Neuronal stem cell (in vitro differentiated cells): ENCODE results near the gene LGR6. TPM values are rescaled to one million over a fixed set of nuclear protein-coding genes. Genes with fewer than 3 reads are reported as not detected.
A peak's percentile ranks its signal among the peaks of the same experiment; 100 is the strongest.

Experiments used
- DNase-seq: peaks from one replicate; pipeline ENCODE4 v3.0.0-alpha.2; 2013; ENCODE audit warnings: low spot score
- H2AFZ ChIP-seq: one replicate; pipeline ENCODE4 v1.6.1; 2013; ENCODE audit warnings: mild to moderate bottlenecking, low read length, inconsistent platforms
- H2AK5ac ChIP-seq: 2 replicates; pipeline ENCODE4 v1.6.1; 2013; ENCODE audit warnings: low read depth, mild to moderate bottlenecking, inconsistent platforms, low read length, moderate library complexity, mixed read lengths
- H2BK120ac ChIP-seq: 2 replicates; pipeline ENCODE4 v1.6.1; 2013; ENCODE audit warnings: low read depth, mild to moderate bottlenecking, inconsistent platforms, low read length, moderate library complexity, mixed read lengths
- H2BK12ac ChIP-seq: one replicate; pipeline ENCODE4 v1.6.1; 2013; ENCODE audit warnings: low read length, inconsistent platforms
- H2BK15ac ChIP-seq: 2 replicates; pipeline ENCODE4 v1.6.1; 2013; ENCODE audit warnings: mild to moderate bottlenecking, low read length, inconsistent platforms, mixed read lengths
- H2BK5ac ChIP-seq: one replicate; pipeline ENCODE4 v1.6.1; 2013; ENCODE audit warnings: inconsistent platforms, mild to moderate bottlenecking, low read length, moderate library complexity
- H3K14ac ChIP-seq: one replicate; pipeline ENCODE4 v1.6.1; 2013; ENCODE audit warnings: low read length, inconsistent platforms
- H3K18ac ChIP-seq: 2 replicates; pipeline ENCODE4 v1.6.1; 2013; ENCODE audit warnings: low read length, inconsistent platforms
- H3K23ac ChIP-seq: 2 replicates; pipeline ENCODE4 v1.6.1; 2013; ENCODE audit warnings: low read depth, mild to moderate bottlenecking, mixed read lengths, low read length, inconsistent platforms; ENCODE audit not compliant: poor library complexity
- H3K27ac ChIP-seq: replicated peaks from 3 replicates; pipeline ENCODE4 v1.5.1; 2013; ENCODE audit warnings: low read length, inconsistent platforms
- H3K27me3 ChIP-seq, 3 experiments: 2 replicates each; pipeline ENCODE4 v1.6.1; 2013; ENCODE audit warnings: low read length in 3 of 3, mild to moderate bottlenecking in 2 of 3, inconsistent platforms in 1 of 3, low read depth in 1 of 3, mixed read lengths in 1 of 3, moderate library complexity in 1 of 3; ENCODE audit not compliant: control insufficient read depth in 3 of 3, insufficient read depth in 3 of 3
- H3K36me3 ChIP-seq, 2 donors: replicated peaks in 1 of 2; 2 replicates each; pipeline ENCODE4 v1.6.1; 2013; ENCODE audit warnings: low read length in 2 of 2; ENCODE audit not compliant: control insufficient read depth in 2 of 2, insufficient read depth in 2 of 2
- H3K4ac ChIP-seq: 2 replicates; pipeline ENCODE4 v1.6.1; 2013; ENCODE audit warnings: inconsistent platforms, mild to moderate bottlenecking, low read length, moderate library complexity
- H3K4me1 ChIP-seq, 2 donors: 1 replicate in 1 of 2; 2 replicates in 1 of 2; pipeline ENCODE4 v1.6.1; 2013; ENCODE audit warnings: low read length in 2 of 2, low read depth in 1 of 2; ENCODE audit not compliant: control insufficient read depth in 2 of 2, insufficient read depth in 1 of 2
- H3K4me2 ChIP-seq: one replicate; pipeline ENCODE4 v1.6.1; 2013; ENCODE audit warnings: mild to moderate bottlenecking, low read length, inconsistent platforms; ENCODE audit not compliant: insufficient read depth, poor library complexity, severe bottlenecking
- H3K4me3 ChIP-seq, 2 donors: 2 replicates each; pipeline ENCODE4 v1.5.1; 2013; ENCODE audit warnings: low read length in 2 of 2, mild to moderate bottlenecking in 2 of 2, inconsistent platforms in 1 of 2, moderate library complexity in 1 of 2
- H3K79me1 ChIP-seq: one replicate; pipeline ENCODE4 v1.6.1; 2013; ENCODE audit warnings: low read depth, mild to moderate bottlenecking, inconsistent platforms, low read length, moderate library complexity
- H3K9ac ChIP-seq: one replicate; pipeline ENCODE4 v1.6.1; 2013; ENCODE audit warnings: mild to moderate bottlenecking, low read depth, low read length, inconsistent platforms; ENCODE audit not compliant: poor library complexity
- H3K9me3 ChIP-seq, 2 donors: replicated peaks in 1 of 2; 2 replicates each; pipeline versions ENCODE3 to v1.6.1; 2013; ENCODE audit warnings: low read length in 2 of 2, mild to moderate bottlenecking in 2 of 2, inconsistent platforms in 1 of 2, low read depth in 1 of 2, mixed read lengths in 1 of 2, moderate library complexity in 1 of 2; ENCODE audit not compliant: control insufficient read depth in 2 of 2, insufficient read depth in 1 of 2
- H4K8ac ChIP-seq: one replicate; pipeline ENCODE4 v1.6.1; 2013; ENCODE audit warnings: low read depth, mild to moderate bottlenecking, inconsistent platforms, low read length, moderate library complexity
- H4K91ac ChIP-seq: one replicate; pipeline ENCODE4 v1.6.1; 2013; ENCODE audit warnings: low read length, low read depth, mild to moderate bottlenecking, inconsistent platforms; ENCODE audit not compliant: poor library complexity
- WGBS, 2 donors: extraction: QIAGEN DNeasy Blood & Tissue Kit; methylation state at CpG; one replicate each; pipeline ENCODE4 v1.1.7; 2013; ENCODE audit warnings: missing lambda C conversion rate in 2 of 2, mixed read lengths in 1 of 2; ENCODE audit not compliant: insufficient read length in 2 of 2, insufficient replicate concordance in 1 of 2; ENCODE audit errors: extremely low coverage in 2 of 2; 5-methylcytosine and 5-hydroxymethylcytosine counted together
- polyA plus RNA-seq, 2 experiments: library from polyadenylated mRNA; stranded (reverse); fragments of 200-250 nt; gene quantifications; one replicate each; pipeline ENCODE4 v1.2.3, GENCODE V29; 2013

The LGR6 gene, protein sequence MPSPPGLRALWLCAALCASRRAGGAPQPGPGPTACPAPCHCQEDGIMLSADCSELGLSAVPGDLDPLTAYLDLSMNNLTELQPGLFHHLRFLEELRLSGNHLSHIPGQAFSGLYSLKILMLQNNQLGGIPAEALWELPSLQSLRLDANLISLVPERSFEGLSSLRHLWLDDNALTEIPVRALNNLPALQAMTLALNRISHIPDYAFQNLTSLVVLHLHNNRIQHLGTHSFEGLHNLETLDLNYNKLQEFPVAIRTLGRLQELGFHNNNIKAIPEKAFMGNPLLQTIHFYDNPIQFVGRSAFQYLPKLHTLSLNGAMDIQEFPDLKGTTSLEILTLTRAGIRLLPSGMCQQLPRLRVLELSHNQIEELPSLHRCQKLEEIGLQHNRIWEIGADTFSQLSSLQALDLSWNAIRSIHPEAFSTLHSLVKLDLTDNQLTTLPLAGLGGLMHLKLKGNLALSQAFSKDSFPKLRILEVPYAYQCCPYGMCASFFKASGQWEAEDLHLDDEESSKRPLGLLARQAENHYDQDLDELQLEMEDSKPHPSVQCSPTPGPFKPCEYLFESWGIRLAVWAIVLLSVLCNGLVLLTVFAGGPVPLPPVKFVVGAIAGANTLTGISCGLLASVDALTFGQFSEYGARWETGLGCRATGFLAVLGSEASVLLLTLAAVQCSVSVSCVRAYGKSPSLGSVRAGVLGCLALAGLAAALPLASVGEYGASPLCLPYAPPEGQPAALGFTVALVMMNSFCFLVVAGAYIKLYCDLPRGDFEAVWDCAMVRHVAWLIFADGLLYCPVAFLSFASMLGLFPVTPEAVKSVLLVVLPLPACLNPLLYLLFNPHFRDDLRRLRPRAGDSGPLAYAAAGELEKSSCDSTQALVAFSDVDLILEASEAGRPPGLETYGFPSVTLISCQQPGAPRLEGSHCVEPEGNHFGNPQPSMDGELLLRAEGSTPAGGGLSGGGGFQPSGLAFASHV
- 0.21 TPM for polyA plus RNA-seq (2013, experiment 1 of 2)
- 0.15 TPM for polyA plus RNA-seq (2013, experiment 2 of 2)

DNA sequence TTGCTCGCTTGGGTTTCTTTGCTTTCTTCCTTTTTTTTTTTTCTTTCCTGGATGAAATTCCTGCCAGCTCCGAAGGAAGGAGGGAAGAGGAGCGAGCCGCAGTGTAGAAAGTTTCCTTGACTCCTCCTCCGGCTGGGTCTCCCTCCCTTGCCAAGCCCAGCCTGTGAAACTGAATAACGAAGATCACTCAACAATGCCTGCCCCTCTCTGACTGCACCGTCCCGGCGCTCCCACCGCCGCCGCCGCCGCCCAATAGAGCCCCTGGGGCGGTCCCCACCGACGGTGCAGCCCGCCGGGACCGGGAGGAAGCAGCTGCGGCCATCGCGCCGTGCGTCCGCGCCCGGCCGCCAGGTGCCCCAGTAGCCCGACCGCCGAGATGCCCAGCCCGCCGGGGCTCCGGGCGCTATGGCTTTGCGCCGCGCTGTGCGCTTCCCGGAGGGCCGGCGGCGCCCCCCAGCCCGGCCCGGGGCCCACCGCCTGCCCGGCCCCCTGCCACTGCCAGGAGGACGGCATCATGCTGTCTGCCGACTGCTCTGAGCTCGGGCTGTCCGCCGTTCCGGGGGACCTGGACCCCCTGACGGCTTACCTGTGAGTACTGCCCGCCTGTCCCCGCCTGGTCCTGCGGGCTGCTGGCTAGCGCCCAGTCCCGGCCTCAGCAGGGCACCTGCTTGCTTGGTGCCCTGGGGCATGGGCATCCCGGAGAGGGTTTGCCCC lies at the start of gene LGR6:
Gene LGR6, plus strand, starts transcription at position 186 of the 714 bp plus-strand sequence. Its CDS starts 191 bp downstream, at position 377.
- H3K79me1 ChIP-seq, result no peaks in the 10 kb centered on the region
- peak within 1 kb of the TSS; percentile 40 for H3K9ac ChIP-seq
- H3K23ac ChIP-seq, result peak within 1 kb of the TSS; percentile 78
- H2AFZ ChIP-seq, result peak within 1 kb of the TSS; percentile 64
- no peak within 1 kb of the TSS for H3K27ac ChIP-seq
- no peak within 1 kb of the TSS for H2BK120ac ChIP-seq
- no CpG with 5 or more reads among the region's 61 CpGs for WGBS, 2 donors
- peaks cover 0 to 9% of the 10 kb centered on the region in 2 donors for H3K4me1 ChIP-seq
- H2BK15ac ChIP-seq, result no peak within 1 kb of the TSS
- H4K91ac ChIP-seq, result no peak within 1 kb of the TSS
- peak within 1 kb of the TSS; percentile 32 for H4K8ac ChIP-seq
- DNase-seq, result no peak
- H3K4ac ChIP-seq, result no peak within 1 kb of the TSS
- H3K36me3 ChIP-seq, result no peaks in the 10 kb centered on the region
- no peak within 1 kb of the TSS for H2BK5ac ChIP-seq
- H3K14ac ChIP-seq, result peak within 1 kb of the TSS; percentile 95
- peak within 1 kb of the TSS; percentile 62 for H2AK5ac ChIP-seq
- peak within 1 kb of the TSS; percentile 58 for H2BK12ac ChIP-seq
- peaks cover 7 to 57% (median 23%) of the 10 kb centered on the region in 3 experiments for H3K27me3 ChIP-seq
- no peaks in the 10 kb centered on the region for H3K9me3 ChIP-seq
- peak within 1 kb of the TSS; percentile 57 for H3K18ac ChIP-seq
- H3K4me2 ChIP-seq, result peak within 1 kb of the TSS; percentile 69
- peak within 1 kb of the TSS in 1 of 2 donors; percentile 26 for H3K4me3 ChIP-seq

DNA sequence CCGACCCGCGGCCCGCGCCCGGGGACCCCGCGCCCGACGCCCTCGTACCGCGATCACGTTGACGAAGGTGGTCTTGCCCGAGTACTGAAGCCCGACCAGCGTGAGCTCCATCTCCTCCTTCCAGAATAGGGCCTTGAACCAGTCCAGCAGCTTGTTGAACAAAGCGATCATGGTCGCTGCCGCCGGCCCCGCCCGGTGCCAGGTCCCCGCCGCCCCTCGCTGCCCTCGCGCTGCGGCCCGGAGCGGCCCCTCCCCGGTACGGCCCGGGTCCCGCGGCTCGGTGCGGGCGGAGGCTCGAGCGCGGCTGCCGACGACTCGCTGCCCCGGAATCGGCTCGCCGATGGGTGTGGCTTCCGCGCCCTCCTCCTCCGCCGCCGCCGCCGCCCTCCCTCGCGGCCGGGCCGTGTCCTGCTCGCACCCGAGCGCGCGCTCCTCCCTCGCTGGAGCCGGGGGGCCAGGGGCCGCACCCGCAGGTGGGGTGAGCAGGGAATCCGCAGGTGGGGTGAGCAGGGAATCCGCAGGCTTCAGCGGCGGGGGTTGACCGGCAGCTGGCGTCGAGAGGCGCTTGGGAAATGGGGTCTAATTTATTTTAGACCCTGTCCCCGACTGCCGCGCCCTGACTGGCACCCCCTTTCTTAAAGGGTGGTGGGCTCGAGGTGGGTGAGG lies 49.1 kb upstream of the LGR6 start, which contains the start of gene ARL8A:
Gene ARL8A, minus strand, starts transcription at position 336 of the 666 bp plus-strand sequence. Its CDS starts 165 bp downstream, at position 171.
- Histone ChIP-seq H4K91ac (no peak within 1 kb of the TSS), H3K9me3 (peaks cover 0 to 1% of the 10 kb centered on the region in 2 donors), H2AFZ (peak within 1 kb of the TSS; percentile 99), H2BK5ac (peak within 1 kb of the TSS; percentile 27), H3K4me2 (peak within 1 kb of the TSS; percentile 84), H2BK120ac (peak within 1 kb of the TSS; percentile 34), H3K9ac (peak within 1 kb of the TSS; percentile 97), H3K36me3 (peaks cover 0 to 8% of the 10 kb centered on the region in 2 donors), H3K27ac (no peak within 1 kb of the TSS), H3K79me1 (peaks cover 10% of the 10 kb centered on the region), H2BK15ac (peak within 1 kb of the TSS; percentile 54), H3K18ac (peak within 1 kb of the TSS; percentile 98), H3K23ac (peak within 1 kb of the TSS; percentile 93), H3K14ac (peak within 1 kb of the TSS; percentile 92), H3K4me3 (peak within 1 kb of the TSS; percentile 95 to 98), H3K4ac (no peak within 1 kb of the TSS), H4K8ac (no peak within 1 kb of the TSS), H2BK12ac (peak within 1 kb of the TSS; percentile 42), H3K27me3 (peaks cover 0 to 37% (median 8%) of the 10 kb centered on the region in 3 experiments), H3K4me1 (peaks cover 9 to 12% of the 10 kb centered on the region in 2 donors), H2AK5ac (peak within 1 kb of the TSS; percentile 65)
- DNase-seq, result no peak
- WGBS, 2 donors, result no CpG with 5 or more reads among the region's 82 CpGs

DNA sequence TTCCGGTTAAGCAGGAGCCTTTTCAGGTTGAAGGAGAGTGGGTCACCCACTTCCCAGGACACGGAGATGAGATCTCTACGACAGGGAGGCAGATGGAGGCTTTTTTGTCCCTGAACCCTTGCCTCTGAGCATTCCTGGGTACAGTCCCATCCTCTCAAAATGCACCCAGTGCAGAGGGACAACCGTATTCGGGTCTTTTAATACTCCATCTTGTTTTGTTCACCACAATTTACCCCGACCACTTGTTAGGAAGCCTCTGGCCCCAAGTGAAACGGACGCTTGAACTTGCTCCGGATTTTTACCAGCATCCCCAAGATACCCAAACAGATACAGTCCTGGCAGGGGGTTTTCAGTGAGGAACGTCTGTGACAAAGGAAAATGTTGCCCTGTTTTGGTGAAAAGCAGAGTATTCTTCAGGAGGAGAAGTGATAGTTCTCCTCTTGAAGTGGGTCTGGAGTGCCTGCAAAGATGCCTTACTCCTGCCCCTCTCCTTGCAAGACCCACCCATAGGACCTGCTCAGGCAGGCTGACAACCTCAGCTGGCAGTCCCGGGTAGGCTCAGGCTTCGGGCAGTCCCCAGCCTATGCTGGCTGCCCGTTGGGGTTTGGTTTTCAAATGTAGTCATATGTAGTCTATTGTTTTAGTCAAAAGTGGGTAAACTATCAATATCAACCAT lies 48.4 kb upstream of the LGR6 start:
- Histone ChIP-seq H3K4me2 (peak overlapping the region; percentile 84), H2AFZ (peak overlapping the region; percentile 99), H3K14ac (peak overlapping the region; percentile 57), H2BK120ac (peak overlapping the region; percentile 34), H2BK15ac (no peak overlapping the region), H3K27me3 (peaks cover 0 to 40% (median 8%) of the 10 kb centered on the region in 3 experiments), H3K27ac (no peak overlapping the region), H3K9ac (peak overlapping the region; percentile 96), H3K9me3 (peaks cover 0 to 1% of the 10 kb centered on the region in 2 donors), H3K18ac (peak overlapping the region; percentile 98), H2BK5ac (peak overlapping the region; percentile 27), H2BK12ac (no peak overlapping the region), H3K23ac (peak overlapping the region; percentile 93), H2AK5ac (no peak overlapping the region), H3K4me1 (peaks cover 9 to 12% of the 10 kb centered on the region in 2 donors), H4K91ac (no peak overlapping the region), H4K8ac (no peak overlapping the region), H3K4me3 (peak overlapping the region; percentile 95 to 98), H3K36me3 (peaks cover 0 to 8% of the 10 kb centered on the region in 2 donors), H3K4ac (no peak overlapping the region), H3K79me1 (peaks cover 8% of the 10 kb centered on the region)
- no CpG with 5 or more reads among the region's 13 CpGs for WGBS, 2 donors
- no peak for DNase-seq
